Ovary (tissue), 9 donors: Measurements from ENCODE around the gene SRP68. TPM values are rescaled to one million over a fixed set of nuclear protein-coding genes. Genes with fewer than 3 reads are reported as not detected.

ENCODE experiments used
- DNase-seq, 5 donors: peaks; one replicate each; pipeline ENCODE4 v3.0.0-alpha.2; 2019 to 2020
- H3K27ac ChIP-seq, 2 donors: fragments of 200-600 bp; one replicate each; pipeline versions ENCODE4 v1.5.1 to v1.8.0; 2019 to 2022
- H3K27me3 ChIP-seq: fragments of 200-600 bp; one replicate; pipeline ENCODE4 v1.8.0; 2022
- H3K36me3 ChIP-seq: fragments of 200-600 bp; sonication (generic); one replicate; pipeline ENCODE4 v1.5.1; 2019
- H3K4me1 ChIP-seq: one replicate; pipeline ENCODE4 v1.8.1; 2013; ENCODE audit warnings: mild to moderate bottlenecking, moderate library complexity; ENCODE audit not compliant: insufficient read depth
- H3K4me3 ChIP-seq: fragments of 200-600 bp; sonication (generic); one replicate; pipeline ENCODE4 v1.5.1; 2017
- H3K9me3 ChIP-seq, 2 donors: fragments of 200-600 bp in 1 of 2; sonication (generic) in 1 of 2; one replicate each; pipeline versions ENCODE4 v1.5.1 to v1.8.1; 2013 to 2019; ENCODE audit warnings: mild to moderate bottlenecking in 1 of 2, moderate library complexity in 1 of 2
- EP300 ChIP-seq: sonication (generic); formaldehyde crosslinking; IDR thresholded peaks from one replicate; pipeline ENCODE4 v1.6.1; 2017; ENCODE audit warnings: antibody characterized with exemption
- POLR2A ChIP-seq: fragments of 450-650 bp; IDR thresholded peaks from one replicate; pipeline ENCODE4 v1.6.1; 2017; ENCODE audit warnings: antibody characterized with exemption, mild to moderate bottlenecking, moderate library complexity
- WGBS, 3 donors: extraction: QIAGEN DNeasy Blood & Tissue Kit in 1 of 3; methylation state at CpG; one replicate each; pipeline versions ENCODE4 v1.1.5 to v1.1.7; 2013 to 2017; 5-methylcytosine and 5-hydroxymethylcytosine counted together
- intact Hi-C, 4 donors: fragments of 100-400 bp; cut with DNase I; formaldehyde crosslinking; loops; one replicate each; pipeline versions ENCODE4 v1.11.0 to v1.15.1; 2022 to 2023
- polyA plus RNA-seq, 2 donors: library from polyadenylated mRNA; stranded (reverse); fragments of 200-250 nt in 1 of 2; fragments of 350-450 nt in 1 of 2; fragmentation: Illumina TruSeq in 1 of 2; extraction: RNeasy Lipid Tissue Mini Kit (QIAGEN cat#74804) in 1 of 2; gene quantifications; one replicate each; pipeline ENCODE4 v1.2.3, GENCODE V29; 2013 to 2014
- total RNA-seq, 7 donors: library from RNA; depleted of rRNA in 2 of 7; stranded (reverse); fragments of >200 nt in 2 of 7; fragmentation: NEBNext Ultra II Directional in 3 of 7; extraction: Animal tissue kit (Norgen Biotek cat#: 25700) in 3 of 7; gene quantifications; one replicate each; pipeline versions ENCODE4 v1.1.0 to v1.2.4, GENCODE V29; 2016 to 2023
- TF ChIP-seq, protein P1 (sequence below), 3 donors: fragments of 450-650 bp in 2 of 3; fragments of 200-600 bp in 1 of 3; IDR thresholded peaks; one replicate each; pipeline versions ENCODE4 v1.5.1 to v1.8.0; 2016 to 2022; ENCODE audit warnings: antibody characterized with exemption in 3 of 3, mild to moderate bottlenecking in 1 of 3
- donor health status: DM: no; HTN: no; CAD: no; lungs with moderate emphysema.
- donor health status: DM: no; HTN: no; CAD: no.
- donor health status: Bipolar disorder and iron deficiency.
- donor health status: DM: yes; HTN: yes; CAD: no.
- donor health status: DM: no; HTN: no; CAD: no.
- donor health status: DM: yes; HTN: yes; CAD: no.

SRP68 gene
- total and polyA plus RNA-seq, 9 donors, result 33.0 to 101 (median 70.9) TPM

DNA sequence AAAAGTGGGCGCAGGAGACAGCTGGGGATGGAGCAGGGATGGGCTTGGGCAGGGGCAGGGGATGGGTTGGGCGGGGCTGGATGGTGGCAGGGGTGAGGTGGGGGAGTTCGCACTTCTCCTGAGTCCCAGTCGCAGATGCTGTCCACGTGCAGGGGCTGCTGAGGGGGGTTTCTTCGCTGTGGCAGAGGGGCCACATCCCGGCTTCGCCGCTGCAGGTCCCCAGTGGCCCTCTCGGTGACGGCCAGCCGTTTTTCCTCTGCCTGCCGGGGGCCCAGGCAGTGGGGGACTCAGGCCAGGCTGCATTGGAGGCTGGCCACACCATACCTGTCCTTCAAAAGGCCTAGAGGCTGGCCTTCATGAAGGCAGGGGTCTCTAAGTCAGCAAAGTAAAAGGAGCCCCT, 53.5 kb downstream of the SRP68 start:
- no peak for DNase-seq
- no peak overlapping the region for H3K27ac ChIP-seq
- H3K4me1 ChIP-seq, result no peaks in the 10 kb centered on the region
- TF ChIP-seq POLR2A (no peak), EP300 (no peak)
- TF ChIP-seq, protein P1, sequence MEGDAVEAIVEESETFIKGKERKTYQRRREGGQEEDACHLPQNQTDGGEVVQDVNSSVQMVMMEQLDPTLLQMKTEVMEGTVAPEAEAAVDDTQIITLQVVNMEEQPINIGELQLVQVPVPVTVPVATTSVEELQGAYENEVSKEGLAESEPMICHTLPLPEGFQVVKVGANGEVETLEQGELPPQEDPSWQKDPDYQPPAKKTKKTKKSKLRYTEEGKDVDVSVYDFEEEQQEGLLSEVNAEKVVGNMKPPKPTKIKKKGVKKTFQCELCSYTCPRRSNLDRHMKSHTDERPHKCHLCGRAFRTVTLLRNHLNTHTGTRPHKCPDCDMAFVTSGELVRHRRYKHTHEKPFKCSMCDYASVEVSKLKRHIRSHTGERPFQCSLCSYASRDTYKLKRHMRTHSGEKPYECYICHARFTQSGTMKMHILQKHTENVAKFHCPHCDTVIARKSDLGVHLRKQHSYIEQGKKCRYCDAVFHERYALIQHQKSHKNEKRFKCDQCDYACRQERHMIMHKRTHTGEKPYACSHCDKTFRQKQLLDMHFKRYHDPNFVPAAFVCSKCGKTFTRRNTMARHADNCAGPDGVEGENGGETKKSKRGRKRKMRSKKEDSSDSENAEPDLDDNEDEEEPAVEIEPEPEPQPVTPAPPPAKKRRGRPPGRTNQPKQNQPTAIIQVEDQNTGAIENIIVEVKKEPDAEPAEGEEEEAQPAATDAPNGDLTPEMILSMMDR (IDR thresholded peaks at IDR 0.05), result no peak
- no peaks in the 10 kb centered on the region for H3K36me3 ChIP-seq
- no peaks in the 10 kb centered on the region for H3K27me3 ChIP-seq
- intact Hi-C loops, result loop anchor here in 1 of 4 donors (10.0 kb wide), 1 partner anchor 256 kb away; no protein-coding TSS in a partner anchor
- WGBS, 3 donors, result 87 to 91% (median 90%) methylated on average over 13 of the region's 13 CpGs
- no peak overlapping the region for H3K4me3 ChIP-seq
- no peaks in the 10 kb centered on the region for H3K9me3 ChIP-seq

DNA sequence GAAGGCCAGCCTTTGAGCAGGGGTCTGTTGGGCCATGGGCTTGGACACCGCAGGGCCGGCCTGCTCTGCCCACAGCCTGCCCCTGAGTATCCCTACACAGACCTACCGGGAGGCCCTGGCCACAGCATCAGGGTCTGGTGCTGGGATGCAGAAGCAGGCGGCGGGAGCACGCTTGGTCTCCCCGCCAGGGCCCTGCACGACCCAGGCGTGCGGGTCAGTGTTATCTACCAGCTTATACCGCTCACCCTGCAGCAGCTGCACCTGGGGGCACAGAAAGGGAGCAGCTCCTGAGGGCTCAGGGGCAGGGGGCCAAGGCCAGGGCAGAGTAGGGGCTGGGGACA, 54.0 kb downstream of the SRP68 start:
- TF ChIP-seq EP300 (no peak), POLR2A (no peak)
- TF ChIP-seq, protein P1 (IDR thresholded peaks at IDR 0.05), result no peak
- no peak overlapping the region for H3K4me3 ChIP-seq
- intact Hi-C loops, result loop anchor here in 1 of 4 donors (10.0 kb wide), 1 partner anchor 256 kb away; no protein-coding TSS in a partner anchor
- no peaks in the 10 kb centered on the region for H3K36me3 ChIP-seq
- 72 to 89% (median 78%) methylated on average over 11 of the region's 11 CpGs for WGBS, 3 donors
- DNase-seq, result no peak
- no peaks in the 10 kb centered on the region for H3K4me1 ChIP-seq
- no peak overlapping the region for H3K27ac ChIP-seq
- no peaks in the 10 kb centered on the region for H3K9me3 ChIP-seq
- no peaks in the 10 kb centered on the region for H3K27me3 ChIP-seq

DNA sequence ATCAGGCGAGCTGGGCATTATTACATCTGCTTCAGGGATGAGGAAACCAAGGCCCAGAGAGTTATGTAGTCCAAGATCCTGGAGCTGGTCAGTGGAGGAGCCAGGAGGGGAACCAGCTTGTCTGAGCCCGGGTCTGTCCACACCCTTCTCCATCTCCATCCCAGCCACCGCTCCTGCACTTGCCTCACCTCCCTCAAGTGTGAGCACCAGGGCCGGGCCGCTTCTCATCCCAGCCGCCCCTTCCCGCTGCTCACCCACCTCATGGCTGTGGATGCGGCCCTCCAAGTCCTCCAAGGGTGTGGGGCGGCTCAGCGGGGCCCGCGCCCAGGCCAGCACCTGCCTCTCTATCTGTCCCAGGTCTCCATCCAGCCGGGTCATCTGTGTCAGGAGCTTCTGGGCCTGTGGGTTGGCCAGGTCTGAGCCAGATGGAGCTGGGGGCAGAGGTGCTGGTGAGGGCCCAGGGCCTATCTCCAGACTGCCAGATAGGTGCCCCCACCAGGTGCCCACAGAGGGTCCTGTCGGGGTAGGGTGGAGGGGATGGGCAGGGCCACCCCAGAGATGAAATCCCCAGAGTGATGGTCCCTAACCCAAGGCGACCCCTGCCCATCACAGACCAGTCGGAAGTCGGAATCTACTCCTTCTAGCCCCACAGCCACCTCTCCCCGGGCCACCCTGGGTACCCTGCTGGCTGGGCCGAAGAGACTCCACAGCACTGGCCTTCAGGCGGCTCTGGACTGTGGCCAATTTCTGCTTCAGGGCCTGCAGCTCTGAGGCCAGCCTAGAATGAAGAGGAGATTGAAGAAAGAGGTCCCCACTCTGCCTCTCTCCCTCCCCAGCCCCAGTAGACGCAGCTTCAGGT, 54.6 kb downstream of the SRP68 start:
- intact Hi-C loops, result loop anchor here in 1 of 4 donors (10.0 kb wide), 1 partner anchor 257 kb away; no protein-coding TSS in a partner anchor
- no peak for DNase-seq

DNA sequence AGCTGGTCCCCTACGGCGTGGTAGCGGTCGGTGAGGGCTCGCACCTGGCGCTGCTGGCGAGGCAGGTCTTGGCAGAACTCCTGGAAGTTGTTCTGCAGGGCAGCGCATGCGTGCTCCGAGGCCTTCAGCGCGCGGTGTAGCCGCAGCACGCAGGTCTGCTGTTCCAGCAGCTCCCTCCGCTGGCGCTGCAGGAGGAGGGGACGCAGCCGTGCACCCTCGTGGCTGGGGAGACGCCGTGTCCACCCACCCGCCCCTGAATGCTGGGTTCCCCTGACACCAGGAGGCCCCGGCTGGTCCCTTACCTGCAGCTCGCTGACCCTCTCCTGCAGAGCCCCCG, 57.4 kb downstream of the SRP68 start:
- Histone ChIP-seq H3K27me3 (no peaks in the 10 kb centered on the region), H3K9me3 (no peaks in the 10 kb centered on the region), H3K4me1 (no peaks in the 10 kb centered on the region), H3K27ac (no peak overlapping the region), H3K36me3 (no peaks in the 10 kb centered on the region), H3K4me3 (no peak overlapping the region)
- WGBS, 3 donors, result 46 to 68% (median 57%) methylated on average over 6 to 26 of the region's 26 CpGs
- intact Hi-C loops, result loop anchor here in 2 of 4 donors (5.0 to 10.0 kb wide), 3 partner anchors 87 to 262 kb away; partner anchors contain the start of gene EXOC7 (in 1 of the 2)
- TF ChIP-seq, protein P1 (IDR thresholded peaks at IDR 0.05), result no peak
- TF ChIP-seq POLR2A (no peak), EP300 (no peak)
- DNase-seq, result peak in 1 of 5 donors; percentile 63

More for the DNA sequence above, 54.6 kb downstream of the SRP68 start:
- no peaks in the 10 kb centered on the region for H3K4me1 ChIP-seq
- no peak overlapping the region for H3K4me3 ChIP-seq
- no peaks in the 10 kb centered on the region for H3K36me3 ChIP-seq
- no peak overlapping the region for H3K27ac ChIP-seq
- no peaks in the 10 kb centered on the region for H3K27me3 ChIP-seq
- no peaks in the 10 kb centered on the region for H3K9me3 ChIP-seq
- TF ChIP-seq POLR2A, result no peak
- TF ChIP-seq, protein P1 (IDR thresholded peaks at IDR 0.05), result no peak
- TF ChIP-seq EP300, result no peak
- 83 to 88% (median 84%) methylated on average over 17 to 21 of the region's 21 CpGs for WGBS, 3 donors
